ENCODE measurements around the gene ITGA8.

The ITGA8 gene

DNA sequence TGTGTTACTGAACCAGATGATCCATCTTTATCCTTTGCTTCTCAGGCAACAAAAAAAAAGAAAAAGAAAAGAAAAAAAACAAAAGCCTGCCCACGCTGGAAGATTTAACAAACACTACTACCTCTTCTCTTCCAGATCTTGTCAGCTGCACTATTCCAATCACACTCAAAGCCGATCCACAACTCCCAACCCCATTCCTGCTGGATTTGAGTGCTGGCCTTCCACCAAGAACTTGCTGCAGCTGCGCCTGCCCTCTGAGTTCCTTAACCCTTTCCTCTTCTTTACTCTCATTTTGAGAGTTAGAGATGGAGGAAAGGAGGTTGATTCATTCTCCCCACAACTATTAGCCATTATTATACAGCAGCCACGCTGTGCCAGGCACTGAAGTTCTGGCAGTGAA is 16.0 kb upstream of the ITGA8 start:
- DNase-seq (ENCODE audit: low spot score) = no peak

DNA sequence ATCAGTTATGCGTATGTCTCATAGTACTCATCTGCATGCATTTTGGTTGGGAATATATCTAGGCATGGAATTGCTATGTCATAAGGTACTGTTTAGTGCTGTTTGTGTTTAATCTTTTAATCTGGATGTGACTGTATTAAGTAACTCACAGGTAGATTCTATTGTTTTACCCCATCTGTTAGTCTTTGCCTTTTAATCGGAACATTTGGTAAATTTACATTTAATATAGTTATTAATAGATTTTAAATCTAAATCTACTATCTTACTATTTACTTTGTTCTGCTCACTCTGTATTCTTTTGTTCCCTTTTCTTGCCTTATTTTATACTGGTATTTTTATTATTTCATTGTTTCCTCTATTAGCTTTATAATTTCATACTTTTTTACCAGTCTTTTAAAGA is 10.6 kb upstream of the ITGA8 start:
- no peak for DNase-seq (ENCODE audit: low spot score)

DNA sequence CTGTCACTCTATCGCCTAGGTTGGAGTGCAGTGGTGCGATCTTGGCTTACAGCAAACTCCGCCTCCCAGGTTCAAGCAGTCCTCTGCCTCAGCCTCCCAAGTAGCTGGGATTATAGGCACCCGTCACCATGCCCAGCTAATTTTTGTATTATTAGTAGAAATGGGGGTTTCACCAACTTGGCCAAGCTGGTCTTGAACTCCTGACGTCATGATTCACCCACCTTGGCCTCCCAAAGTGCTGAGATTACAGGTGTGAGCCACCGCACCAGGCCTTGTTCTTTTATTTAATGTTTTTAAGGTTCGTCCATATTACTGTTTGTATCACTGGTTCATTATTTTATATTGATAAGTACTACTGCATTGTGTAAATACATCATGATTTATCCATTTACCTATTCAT is 10.2 kb upstream of the ITGA8 start:
- DNase-seq (ENCODE audit: low spot score) = no peak

DNA sequence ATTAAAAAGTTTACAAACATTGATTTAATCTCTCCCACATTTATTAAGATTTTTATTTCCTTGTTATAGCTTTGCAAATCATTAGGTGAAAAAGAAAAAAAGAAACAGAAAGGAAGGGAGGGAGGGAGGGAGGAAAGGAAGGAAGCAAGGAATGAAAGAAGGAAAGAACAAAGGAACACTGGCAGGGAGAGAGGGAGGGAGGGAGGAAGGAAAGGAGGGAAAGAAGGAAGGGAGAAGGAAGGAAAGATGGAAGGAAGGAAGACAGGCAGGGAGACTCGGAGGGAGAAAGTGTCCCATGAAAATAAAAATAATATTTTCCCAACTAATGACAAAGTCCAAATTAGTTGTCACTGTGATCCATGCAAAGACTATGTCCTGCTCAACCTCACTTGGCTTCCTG is 6.3 kb upstream of the ITGA8 start:
- DNase-seq (ENCODE audit: low spot score) = no peak

DNA sequence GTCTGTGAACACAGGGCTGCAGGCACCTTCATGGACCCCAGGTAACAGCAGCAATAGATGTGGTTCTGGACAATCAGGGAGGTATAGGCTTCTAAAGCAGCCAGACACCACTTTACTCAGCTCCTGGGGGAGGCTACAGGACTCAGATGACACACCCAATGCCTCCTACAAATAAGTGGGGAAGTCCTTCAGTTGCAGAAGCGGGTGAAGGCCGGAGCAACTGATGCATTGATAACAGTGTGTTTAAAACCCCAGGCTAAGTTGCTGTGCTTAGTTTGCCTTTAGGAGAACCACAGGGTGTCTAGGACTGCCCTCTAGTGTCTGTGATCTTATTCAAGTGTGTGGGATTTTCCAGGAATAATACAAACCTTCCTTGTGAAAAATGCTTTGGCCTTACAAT is 5.9 kb upstream of the ITGA8 start:
- DNase-seq (ENCODE audit: low spot score) = peak; percentile 33

DNA sequence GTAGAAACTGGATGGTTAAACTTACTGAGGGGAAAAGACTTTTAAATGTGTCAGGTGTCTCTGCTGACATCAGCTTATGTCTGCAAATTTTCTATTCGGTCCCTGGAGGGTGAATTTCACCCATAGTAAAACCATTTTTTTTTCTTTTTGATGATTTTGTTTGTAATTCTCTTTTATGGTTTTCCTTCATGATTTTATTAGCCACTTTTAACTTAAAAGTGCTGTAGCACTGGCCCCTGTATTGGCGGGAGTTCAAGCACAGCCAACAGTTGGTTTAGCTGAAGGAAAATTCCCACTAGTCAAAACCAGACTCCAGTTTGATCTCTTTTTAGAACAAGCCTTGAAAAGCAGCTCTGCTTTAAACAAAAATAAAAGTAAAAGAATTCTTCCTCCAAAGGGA is 5.0 kb upstream of the ITGA8 start:
- no peak for DNase-seq (ENCODE audit: low spot score)

DNA sequence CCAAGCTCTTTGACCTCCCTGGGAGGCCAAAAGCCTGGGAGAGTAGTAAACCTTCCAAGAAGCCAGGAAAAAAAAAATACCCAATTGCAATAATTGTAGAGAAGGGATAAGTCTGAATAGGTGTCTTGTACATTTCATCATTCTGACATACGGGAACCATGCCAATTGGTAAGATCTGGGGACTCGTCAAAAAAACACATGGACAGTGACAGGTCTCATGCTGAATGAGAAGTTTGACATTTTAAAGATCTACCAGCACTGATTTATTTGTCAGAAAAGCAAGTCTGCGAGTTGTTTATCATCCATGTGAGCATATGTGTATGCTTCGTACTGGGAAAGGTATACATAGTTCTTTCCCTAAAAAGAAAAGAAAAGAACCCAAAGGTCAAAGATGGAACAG is 4.1 kb upstream of the ITGA8 start:
- no peak for DNase-seq (ENCODE audit: low spot score)

DNA sequence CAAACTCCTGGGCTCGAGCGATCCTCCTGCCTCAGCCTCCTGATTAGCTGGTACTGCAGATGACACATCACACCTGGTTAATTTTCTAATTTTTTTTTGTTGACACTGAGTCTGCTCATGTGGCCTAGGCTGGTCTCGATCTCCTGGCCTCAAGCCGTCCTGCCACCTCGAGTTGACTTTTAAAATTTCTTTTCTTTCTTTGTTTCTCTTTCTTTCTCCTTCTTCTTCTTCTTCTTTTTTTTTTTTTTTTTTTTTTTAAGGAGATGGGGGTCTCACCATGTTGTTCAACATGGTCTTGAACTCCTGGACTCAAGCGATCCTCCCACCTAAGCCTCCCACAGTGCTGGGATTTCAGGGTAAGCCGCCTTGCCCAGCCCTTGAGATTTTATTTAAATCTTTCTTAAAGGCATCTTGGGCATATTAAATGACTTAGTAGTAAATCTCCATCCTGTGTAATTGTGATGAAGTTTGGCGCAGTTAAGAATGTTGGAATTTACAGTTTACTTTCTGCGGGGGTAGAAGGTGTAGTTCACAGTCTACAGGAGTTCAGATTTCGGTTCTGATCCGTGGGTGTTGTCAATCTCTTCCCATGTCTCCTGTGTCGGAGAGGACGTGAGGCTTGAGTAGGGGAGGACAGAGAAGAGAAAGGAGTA is 1.0 kb upstream of the ITGA8 start:
- no peak for DNase-seq (ENCODE audit: low spot score)

DNA sequence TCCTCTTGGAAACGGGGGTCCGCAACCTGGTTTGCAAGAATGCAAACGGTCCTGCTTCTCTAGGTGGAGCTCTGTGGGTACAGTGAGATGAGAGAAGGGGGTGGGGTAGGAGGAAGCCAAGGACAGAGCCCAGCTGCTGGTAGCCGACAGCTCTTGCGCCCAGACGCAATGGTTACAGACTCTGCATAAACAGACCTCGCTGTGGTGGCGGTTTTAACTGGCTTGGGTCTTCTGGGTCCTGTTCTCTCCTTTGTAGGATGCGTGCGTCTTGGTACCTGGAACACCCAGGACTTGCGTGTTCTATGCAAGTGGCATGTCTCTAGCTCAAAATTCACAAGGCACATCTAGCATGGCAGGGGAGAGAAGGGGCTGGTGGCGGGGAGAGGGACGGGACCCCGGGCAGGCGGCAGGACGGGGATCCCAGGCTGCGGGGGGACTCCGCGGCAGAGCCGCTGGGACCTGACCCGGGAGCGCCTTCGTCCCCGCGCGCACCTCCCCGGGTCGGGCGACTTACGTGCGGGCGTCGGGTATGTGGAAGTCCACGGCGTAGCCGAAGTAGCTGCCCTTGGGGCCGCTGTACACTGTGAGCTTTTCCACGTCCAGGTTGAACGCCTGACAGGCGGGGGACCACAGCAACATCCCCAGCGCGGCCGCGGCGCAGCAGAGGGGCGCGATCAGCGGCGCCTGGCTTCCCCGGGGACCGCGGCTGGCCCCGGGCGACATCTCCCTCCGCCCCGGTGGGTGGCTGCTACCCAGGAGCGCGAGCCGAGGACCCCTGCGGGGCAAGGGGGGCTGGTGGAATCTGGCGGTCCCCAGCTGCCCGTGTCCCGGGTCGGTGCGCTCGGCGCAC is 448 bp downstream of the ITGA8 start:
- DNase-seq (ENCODE audit: low spot score) = no peak

DNA sequence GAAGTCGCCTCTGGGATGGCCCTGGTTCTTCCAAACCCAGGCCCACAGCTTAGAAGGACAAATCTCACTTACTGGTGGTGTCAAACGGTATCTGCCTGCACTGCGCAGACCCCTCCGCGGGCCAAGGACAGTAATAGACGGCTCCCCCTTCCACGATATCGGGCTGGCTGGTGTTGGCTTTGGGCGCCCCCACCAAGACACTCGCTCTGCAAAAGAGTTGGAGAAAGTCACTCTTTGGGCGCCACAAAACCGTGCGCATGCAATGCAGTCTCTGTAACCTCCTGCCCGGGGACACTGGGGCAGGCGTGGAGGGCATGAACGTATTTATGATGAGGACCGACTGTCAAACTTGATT is 1.1 kb downstream of the ITGA8 start:
- DNase-seq (ENCODE audit: low spot score) = no peak

DNA sequence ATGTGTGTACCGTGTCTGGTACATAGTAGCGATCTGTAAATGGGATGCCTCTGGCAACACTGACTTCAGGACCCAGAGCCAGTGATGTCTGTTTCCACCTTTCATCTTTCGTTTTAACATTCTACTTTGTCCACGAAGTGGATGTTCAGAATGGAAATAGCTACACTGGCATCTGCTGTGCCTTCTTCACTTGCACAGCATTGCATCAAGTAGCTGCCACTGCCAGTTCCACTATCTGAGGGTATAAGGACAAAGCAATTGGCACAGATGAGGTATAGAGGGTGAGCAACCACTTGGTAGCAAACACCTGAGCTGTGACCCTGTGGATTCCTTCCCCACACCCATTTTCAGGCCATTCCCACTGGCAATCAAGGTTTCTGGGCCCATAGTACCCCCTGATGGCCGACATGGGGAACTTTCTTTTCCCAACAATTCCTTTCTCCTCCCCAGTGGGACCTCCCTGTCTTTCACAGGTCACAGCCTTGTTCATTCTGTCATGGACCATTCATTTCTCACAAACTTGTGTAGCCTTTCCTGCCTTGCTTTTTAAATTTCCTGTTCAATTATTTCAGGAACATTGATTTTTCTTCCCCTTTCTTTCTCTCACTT is 4.0 kb downstream of the ITGA8 start:
- DNase-seq (ENCODE audit: low spot score) = no peak

DNA sequence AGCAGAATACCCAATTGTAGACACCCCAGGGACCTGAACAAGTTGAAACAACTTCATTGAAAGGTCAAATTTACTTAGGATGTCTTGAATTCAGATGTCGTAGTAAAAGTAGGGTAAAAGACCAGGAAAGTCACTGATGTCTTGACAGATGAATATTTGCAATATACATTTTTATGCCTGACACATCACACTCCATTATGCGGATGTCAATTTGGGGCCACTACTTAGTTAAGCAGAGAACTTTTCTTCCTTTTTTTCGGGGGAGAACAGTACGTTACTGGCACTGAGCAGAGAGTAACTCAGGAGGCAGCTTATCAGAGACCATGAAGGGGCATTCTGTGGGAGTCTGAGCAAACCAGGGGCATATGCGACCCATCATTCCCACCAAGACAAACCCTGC is 4.9 kb downstream of the ITGA8 start:
- no peak for DNase-seq (ENCODE audit: low spot score)

DNA sequence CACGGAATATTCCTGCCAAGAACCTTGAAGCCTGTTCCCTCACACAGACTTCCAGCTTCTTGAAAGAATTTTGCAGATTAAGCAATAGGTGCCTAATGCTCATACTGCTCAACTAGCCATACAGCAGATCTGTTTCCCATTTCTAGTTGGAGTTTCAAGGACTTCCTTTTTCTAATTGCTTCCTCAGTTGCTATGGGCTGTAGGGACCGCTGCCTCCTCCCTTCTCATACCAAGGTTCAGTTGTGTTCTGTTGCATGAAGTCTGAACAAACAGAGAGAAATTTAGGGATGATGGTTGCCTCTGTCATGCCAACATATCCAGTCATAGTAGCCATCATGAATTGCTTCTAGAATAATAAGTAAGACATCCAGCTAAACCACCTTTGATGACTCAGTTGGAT is 6.8 kb downstream of the ITGA8 start:
- no peak for DNase-seq (ENCODE audit: low spot score)

DNA sequence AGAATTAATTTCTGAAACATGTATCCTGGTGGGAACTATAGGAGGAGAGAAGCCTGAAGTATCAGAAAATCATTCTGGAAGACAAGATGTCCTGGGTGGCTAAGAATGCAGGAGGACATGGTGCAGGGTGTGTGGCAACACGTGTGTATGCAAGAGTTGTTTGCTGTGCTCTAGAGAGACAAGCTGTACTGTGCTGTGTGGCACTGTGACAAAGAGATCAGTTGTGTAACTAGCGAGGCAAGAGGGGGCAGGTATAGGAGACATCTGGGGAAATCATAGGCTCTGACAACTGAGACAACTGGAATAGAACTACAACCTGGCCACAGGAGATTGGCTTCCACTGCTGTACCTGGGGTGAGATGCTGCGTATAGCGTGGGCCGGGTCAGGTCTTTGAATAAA is 9.3 kb downstream of the ITGA8 start:
- no peak for DNase-seq (ENCODE audit: low spot score)

DNA sequence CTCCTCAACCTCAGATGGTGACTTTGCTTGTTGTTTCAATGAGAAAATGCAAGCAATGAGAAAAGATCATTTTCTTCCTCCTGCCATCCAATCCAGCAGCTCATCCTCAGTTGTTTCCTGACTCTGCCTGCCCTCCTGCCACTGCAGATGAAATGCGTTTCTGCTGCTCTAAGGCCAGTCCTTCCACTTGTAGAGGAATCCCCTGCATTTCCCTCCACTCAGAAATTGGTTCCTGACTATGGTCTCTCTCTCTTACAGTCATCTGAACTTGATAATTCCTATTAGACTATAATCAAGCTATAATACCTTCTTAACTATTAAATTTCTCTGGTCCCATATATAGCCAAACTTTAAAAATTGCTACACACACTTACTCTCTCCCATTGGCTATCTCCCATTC is 14.4 kb downstream of the ITGA8 start:
- DNase-seq (ENCODE audit: low spot score) = no peak

DNA sequence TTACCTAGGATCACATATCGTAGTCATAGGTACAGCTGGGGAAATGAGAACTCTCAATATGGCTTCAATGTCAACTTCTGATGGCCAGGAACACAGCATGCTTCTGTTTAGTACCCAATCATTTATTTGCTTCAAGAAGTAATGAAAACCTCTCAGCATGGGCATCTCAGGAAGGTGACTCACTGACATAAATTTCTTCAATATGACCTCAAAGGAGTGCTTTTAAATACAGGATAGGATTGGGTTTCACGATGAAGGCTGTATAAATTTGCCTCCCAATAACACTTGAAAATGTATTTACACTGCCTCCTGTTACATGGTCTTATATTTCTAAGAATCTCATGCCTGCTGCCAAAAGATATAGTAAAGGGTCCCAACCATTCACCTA is 15.1 kb downstream of the ITGA8 start:
- DNase-seq (ENCODE audit: low spot score) = no peak

DNA sequence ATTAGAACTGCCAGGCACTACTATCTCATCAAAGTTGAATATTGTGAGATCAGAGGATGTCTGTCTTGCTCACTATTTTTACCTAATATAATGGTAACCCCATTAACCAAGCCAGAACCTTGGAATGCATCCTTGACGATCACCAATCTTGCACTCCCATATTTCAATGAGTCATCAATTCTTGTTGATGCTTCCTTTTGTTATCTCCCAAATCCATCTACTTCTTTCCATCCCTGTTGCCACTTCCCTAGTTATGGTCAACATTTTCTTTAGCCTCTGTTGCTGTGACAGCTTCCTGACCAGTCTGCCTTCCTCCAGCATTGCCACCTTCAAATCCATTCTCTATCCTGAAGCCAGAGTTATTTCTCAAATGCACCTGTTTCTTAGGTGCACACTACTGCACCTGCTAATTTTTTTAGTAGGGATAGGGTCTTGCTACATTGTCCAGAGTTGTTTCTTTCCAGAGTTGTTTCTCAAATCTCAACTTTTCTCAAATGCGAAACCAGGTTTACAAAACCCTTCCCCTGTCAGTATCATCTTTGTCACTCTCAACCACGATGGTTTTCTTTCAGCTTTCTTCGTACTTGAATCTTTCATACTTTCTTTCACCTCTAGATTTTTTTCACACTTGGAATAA is 15.7 kb downstream of the ITGA8 start:
- no peak for DNase-seq (ENCODE audit: low spot score)

DNA sequence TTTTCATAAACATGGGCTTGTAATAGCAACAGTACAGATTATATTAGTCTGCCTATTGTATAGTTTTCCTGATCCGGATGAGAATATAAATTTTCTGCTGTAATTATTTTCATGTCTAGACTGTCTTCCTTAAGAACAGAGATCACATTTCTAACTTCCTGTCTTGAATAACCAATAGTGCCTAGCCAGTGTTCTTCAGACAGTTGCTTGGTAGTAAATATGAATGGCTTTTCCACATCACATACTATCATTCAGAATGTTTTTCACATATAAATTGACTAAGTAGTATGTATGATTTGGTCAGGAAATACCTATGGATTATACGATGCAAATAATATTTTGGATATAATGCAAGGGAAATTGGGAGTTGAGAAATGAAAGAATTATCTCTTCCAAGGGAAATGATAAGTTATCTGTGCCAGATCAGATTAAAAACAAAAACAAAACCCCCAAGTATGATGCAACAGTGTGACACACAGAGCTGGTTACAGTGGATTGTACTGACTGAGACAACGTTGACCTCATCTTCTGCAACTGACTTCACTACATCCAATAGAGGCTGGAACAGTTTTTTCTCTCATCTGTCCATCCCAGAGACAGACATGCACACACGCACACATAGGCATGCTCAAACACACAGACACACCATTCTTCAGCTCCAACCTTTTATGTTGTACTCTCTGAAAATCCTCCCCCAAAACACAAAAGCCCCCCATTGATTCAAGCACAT is 16.4 kb downstream of the ITGA8 start:
- DNase-seq (ENCODE audit: low spot score) = no peak

DNA sequence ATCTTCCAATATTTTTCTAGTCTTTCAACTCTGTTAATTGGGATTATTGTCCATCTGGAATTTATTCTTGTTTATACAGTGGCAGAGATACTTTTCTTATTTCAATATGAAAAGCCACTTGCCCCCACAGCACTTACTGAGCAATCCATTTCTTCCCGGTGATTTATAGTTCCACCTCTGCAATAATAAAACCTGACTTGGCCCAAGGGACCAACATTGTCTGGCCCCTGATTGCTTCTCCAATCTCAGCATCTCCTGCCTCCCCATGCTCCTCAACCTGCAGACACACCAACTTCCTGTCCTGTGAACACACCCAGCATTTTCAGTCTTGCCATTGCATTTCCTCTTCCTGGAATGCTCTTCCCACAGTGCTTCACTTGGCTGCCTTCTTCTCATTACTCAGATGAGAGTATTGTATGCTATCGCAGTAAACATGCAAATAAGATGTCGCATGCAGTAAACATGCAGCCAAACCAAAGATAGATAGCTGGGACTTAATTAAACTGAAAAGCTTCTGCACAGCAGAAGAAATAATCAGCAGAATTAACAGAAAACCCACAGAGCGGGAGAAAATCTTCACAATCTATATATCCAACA is 19.5 kb downstream of the ITGA8 start:
- DNase-seq (ENCODE audit: low spot score) = no peak

DNA sequence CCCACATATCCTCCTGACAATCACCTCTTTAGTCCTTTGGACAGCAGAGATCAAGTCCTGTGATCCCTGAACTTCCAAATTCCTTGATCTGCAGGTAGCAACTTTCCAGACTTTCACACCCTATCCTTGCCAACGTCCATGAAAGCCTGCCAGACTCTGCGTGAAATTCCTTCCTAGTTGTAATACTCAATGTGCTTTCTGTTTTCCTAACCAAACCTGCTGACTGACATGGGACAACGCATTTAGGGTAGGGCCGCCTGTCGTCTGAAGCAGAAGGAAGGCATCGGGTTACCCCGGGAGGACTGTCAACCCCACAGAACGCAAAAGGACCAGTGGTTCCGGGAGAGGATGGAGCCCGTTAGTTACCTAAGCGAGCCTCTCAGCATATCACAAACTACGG is 23.9 kb downstream of the ITGA8 start:
- DNase-seq (ENCODE audit: low spot score) = no peak

DNA sequence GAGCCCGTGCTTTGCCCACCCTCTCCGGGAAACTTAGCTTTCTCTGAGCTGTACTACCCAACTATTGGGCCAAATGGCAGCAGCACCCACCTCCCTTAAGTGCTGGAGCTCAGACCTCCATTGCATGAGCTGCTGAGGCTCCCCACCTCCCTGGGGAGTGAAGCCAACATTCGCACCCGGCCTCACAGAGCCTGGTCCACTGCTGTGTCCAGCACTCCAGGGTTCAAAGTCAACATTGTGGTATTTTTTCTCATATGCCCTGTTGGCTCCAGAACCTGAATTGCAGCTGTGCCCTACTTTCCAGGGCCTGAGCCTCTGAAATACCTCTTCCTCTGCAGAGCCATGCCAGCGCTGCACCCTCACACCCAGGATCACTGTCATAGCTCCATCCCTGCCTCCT is 29.7 kb downstream of the ITGA8 start:
- no peak for DNase-seq (ENCODE audit: low spot score)

DNA sequence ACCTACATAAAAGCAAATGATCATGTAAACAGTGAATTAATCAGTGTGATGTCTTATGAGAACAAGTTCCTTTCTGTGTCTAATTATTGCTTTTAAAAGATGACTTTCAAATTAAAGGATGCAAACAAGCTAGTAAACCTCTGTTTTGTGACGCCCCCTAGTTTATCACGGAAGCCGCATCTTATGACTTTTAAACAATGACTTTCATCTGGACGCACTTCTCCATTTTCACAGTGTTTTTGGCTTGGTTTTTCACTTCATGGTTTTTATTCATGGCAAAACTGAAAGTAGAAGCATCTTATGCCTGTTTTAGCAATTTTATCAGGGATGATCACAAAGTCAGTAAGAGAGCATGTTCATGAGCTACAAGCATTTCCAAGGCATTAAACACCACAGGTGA is 35.0 kb downstream of the ITGA8 start:
- no peak for DNase-seq (ENCODE audit: low spot score)
